NCI-H82 (cell line): ENCODE measurements around the gene ARMC2.

ENCODE experiments used
- DNase-seq: peaks from one replicate; lab custom pipeline; 2025; lab: John Stamatoyannopoulos, UW

The ARMC2 gene

DNA sequence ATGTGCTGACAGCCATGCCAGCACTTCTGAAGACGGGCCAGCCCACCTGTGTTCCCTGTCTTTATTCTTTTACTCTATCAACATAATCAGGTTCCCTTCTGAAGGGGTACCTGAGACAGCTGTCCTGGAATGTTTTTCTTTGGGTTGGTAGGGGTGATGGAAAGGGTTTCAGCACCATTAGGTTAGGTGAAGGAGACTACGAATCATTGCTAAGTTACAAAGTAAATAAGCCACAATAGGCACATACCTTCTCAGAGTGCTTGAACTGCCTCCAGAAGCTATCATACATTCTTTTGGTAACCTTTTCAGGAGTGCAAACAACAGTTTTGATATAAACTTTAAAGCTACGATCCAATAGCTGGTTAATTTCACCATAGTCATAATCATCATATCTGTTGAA, 140.1 kb downstream of the ARMC2 start:
- DNase-seq: no peak

DNA sequence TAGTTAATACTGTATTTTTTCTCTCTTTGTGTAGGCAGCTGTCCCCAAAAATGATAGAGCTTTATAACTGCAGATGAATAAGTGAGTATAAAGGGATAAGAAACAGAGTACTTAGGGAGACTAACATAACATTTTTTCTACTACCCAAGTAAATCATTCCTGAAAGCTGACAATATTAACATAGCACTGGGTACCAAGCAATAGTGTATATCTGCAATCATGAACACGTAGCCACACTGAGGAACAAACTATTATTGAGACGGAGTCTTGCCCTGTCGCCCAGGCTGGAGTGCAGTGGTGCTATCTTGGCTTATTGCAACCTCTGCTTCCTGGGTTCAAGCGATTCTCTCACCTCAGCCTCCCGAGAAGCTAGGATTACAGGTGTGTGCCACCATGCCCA, 140.5 kb downstream of the ARMC2 start:
- DNase-seq: no peak

DNA sequence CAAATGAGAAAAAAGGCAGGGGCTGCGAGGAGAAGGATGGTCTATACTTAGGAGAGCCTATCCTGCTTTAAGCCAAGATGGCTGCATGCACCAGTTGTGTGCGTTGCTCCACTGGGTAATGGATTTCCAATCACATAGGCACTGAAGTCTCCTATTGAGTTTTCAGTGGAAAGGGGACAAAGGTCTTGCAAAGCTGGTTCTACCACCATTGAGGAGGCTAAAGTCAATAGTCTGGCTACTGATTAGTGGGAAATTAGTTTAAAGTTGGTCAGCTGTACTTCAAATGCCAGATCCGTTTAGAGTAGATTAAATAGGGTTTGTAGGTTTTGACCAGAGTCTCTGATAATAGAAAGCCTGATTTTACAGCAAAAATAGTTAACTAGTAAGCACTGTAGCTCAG, 141.5 kb downstream of the ARMC2 start:
- DNase-seq: no peak

DNA sequence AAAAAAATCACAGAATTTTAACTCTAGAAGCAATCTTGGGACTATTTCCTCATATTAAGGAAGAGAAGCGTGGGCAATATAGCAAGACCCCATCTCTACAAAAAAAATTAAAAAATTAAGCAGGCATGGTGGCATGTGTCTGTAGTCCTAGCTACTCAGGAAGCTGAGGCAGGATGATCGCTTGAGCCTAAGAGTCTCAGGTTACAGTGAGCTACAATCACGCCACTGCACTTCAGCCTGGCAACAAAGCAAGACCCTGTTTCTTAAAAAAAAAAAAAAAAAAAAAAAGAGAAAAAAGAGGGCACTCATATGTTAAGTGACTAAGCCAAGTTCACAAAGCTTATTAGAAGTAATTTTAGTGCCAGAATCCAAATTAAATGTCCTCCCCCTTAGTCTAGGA, 145.7 kb downstream of the ARMC2 start:
- no peak for DNase-seq

DNA sequence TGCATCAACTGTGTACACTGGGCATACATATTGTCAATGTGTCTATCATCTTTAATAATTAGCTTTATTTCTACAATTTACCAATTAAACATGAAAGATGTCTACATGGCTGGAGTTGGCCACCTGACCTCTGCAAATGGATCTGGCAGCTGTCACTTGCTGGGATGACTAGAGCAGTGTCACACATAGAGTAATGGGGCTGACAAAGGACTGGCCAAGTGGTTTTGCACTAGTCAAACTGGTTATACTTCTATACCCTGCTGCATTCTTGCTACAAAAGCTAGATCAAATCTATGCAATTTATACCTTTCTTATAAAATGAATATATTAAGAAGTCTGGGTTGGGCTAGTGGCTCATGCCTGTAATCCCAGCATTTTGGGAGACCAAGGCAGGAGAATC, 147.1 kb downstream of the ARMC2 start:
- no peak for DNase-seq

DNA sequence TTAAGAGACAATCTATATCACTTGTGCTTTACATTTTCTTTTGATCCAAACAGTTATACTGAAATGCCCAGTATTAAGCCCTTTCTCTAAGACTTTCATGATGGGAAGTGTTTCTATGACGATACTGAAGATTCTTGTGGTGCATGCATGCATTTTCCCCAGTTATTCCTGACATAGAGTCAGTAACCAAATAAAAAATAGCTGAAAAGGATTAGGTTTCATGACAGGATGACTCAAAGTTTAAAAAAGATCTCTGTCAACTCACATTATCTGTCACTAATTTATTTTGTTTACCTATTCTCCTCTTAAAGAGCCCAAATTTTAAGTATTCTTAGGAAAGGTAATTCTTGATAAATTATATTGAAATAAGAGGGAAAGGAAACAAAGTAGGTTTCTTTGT, 148.0 kb downstream of the ARMC2 start:
- DNase-seq: no peak

DNA sequence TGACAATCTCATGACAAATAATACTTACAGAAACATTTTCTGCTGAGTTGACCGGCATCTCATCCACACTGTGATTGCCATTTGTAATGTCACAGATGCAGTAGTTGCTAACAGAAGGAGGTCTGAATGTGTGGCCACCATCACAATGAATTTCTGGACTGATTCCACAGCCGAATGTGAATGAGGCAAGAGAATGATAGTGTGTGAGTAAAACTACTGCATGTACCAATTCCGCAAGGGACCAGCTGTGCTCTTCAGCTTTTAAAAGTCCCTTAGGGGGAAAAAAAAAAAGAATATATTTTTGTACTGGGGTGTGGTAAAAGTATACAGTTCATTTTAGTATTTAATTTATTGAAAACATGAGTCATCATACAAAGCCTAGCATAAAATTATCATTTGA, 150.3 kb downstream of the ARMC2 start:
- no peak for DNase-seq

DNA sequence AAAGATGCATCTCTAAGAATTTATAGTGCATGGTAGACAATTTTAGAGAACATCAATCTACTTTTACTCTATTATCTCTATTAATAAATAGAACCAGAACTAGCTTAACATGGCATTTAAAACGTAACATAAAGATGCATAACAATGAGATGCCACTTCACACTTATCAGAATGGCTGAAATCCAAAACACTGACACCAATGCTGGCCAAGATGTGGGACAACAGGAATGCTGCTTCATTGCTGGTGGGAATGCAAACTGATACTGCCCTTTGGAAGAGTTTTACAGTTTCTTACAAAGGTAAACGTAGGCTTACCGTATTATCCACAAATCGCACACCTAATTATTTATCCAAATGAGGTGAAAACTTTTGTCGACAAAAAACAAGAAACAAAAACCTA, 151.2 kb downstream of the ARMC2 start:
- no peak for DNase-seq

DNA sequence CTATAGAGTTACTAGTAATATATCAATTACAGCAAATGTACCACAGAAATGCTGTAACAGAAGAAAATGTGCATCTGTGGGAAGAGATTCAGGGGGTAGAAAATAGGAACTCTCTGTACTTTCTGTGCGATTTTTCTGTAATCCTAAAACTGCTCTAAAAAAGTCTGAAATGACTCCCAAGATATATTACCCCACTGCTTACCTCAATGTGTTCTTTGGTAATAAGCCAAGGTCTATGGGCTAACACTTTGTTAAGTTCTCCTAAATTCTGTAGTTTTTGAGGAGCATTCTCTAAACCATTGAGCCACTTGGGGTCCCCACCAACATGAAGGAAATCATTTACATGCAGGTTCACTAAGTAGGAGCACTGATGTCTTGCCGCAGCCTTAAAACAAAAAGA, 152.1 kb downstream of the ARMC2 start:
- DNase-seq: no peak

DNA sequence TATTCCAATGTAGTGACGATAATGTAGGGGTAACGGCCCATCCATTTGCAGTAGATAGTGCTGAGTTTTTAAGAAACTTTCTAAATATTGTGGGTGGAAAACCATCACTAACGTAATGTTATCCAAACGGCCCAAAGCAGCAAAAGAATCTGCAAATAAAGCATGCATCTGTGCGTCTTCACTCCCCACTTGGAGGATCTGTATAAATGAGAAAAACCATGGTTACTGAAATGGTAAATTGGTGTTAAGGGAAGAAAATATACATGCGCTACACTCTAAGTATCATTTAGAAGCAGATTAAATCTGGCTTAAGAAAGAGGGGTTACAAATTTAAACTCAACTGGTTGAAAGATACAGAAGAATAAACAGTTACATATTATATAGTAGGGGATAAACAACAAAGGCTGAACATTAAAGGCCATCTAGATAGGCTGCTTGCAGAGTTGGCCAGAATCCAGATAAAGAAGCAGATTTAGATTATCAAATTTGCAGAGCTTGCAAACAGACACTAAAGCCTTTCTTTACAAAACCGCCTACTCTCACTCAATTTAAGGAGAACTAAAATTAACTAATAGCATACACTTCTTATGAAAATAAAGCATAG, 153.2 kb downstream of the ARMC2 start:
- peak; percentile 36 for DNase-seq

DNA sequence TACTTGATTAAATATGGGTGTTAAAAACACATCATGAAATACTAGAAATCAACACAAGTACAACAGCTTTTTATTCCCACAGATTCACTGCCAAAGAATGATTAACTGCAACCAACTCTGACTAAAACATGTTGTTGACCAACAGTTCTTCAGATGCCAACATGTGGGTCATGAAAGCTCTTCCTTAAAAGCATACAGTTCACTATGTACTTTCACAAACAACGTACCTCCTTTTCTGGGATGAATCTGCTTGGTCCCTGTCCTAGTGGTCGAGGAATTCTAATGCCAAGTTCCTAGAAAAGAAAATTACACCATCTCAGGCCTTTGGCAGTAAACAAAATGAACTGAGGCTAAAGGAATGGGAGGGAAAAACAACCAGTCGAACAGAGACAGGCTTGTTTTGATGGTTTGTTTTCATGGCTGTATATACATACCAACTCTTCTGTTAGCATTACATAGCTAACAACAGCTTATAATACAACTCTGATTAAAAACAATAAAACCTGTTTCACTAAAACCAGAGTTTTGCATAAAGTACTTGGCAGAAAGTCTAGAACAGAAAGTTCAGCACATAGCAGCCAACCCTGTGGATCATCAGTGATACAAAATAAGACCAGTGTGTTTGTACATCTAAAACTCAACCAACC, 154.0 kb downstream of the ARMC2 start:
- no peak for DNase-seq

DNA sequence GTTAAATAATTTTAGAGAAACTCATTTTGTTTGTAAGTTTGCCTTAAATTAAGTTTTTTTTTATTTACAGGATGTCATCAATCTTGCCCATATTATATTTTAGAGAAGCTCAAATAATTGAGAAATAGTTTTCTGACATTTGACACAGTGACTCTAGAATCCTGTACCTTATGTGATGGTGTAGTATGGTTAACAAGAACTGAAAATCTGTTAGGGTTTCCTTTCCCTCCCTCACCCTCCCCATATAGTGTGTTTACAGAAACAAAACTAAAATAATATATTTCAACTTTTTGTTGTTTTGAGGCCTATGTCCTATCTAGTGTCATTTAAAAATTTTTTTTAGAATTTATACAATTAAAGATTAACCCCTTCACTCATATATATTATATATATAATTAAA, 154.7 kb downstream of the ARMC2 start:
- no peak for DNase-seq

DNA sequence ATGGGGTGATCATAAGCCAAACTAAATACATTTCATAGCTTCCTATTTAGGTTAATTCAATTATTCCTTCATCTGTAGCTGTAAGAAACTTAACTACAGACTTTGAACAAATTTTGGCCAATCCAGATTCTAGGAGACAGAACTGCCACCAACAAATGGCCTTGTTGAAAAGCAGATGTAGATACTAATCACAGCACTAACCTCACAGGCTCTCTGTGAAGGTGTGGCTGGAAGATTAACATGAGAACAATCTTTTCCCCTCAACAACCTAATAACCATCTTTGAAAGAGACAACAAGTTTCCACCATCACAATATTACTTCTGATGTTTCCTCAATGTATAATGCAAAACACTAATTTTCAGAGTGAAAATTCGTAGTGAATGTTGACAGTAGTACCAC, 158.6 kb downstream of the ARMC2 start:
- peak; percentile 14 for DNase-seq

DNA sequence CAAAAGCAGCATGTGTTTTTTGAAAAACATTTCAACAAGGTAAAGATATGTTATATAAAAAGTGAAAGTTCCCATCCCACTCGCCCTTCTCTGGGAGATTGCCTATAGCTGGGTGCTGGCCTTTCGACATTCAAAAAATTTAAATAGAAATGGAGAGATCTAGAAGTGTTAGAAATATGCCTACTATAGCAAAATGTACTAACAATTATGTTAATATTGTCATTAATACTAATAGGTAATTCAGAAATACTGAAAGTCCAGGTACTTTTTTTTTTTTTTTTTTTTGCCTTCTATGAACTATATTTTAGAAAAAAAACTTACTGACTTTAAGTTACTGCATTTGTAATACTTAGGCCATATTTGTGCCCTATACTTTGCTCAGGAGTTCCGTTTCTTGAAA, 159.3 kb downstream of the ARMC2 start:
- no peak for DNase-seq

DNA sequence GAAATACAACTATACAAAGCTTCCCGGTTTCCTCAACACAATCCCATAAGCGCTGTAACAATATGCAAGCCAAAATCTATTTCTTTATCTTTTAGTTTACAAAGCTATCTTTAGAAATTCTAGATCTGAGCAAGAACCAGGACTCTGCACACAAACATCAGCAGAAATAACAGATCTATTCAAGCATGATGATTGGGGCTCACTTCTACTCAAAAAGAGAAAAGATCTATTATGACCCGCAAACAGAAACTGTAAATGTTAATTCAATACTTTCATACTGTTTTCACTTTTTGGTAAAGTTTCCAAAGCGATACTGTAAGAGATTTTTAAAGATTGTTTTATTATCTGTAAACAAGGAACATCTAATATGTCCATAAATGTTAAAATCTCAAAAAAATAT, 159.8 kb downstream of the ARMC2 start:
- DNase-seq: no peak

DNA sequence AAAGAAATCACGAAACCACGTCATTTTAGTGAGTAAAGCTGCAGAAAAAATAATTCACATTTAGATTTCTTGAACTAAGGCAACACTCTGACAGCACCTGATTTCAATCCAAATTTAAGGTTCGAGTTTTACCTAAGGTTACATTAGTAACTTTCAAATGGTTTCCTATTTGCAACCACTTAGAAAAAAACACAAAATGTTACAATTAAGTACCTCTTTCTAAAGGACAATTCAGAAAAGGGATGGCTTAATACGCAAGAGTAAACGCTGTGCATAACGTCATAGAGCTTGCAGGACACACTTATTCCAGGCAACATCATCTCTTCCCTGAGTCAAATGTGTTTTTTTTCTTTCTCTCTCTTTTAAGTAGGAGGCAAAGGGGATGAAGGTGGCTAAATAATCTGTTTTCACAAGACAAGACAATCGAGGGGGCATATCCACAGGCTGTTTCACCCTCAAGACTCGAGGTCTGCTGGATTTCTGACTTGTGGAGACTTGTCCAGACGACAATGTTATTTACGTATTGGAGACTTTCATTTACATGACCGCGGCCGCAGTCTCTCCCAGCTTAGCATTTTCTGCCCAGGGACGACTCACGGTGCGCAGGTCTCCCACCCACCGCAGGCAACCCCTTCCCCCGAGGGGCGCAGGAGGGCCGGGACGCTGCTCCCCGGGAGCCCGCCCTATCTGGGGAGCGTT, 160.5 kb downstream of the ARMC2 start:
- DNase-seq: peak; percentile 71

DNA sequence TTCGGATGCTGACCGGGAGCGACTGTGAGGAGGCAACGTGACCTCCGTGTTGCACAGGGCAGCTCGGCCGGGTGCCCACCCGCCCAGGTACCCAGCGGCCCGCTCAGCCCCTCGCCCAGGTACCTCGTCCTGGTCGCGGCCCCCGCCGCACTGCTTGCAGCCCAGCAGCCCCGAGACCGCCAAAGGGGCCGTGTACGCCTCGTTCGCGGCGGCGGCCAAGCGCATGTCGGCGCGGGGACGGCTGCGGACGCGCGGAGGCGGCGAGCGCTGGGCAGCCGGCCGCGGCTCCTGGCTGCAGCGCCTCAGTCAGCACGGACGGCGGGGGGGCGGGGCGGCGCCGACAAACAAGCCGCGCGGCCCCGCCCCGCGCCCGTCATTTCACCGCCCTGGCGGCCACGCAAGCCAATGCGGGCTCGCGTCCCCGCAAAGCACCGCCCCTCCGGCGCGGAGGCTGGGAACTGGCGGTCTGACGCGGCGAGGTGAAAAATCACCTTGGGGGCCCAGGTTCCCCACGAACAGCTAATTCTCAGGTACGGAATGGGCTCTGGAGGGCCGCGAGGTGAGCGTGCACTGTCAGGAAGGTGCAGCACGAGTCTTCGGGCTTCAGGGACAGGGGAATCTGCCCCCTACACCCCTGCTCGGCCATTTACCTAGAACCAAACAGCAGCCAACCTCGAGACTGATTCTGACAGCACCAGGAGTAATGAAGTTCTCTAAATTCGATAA, 161.2 kb downstream of the ARMC2 start:
- peak; percentile 95 for DNase-seq

DNA sequence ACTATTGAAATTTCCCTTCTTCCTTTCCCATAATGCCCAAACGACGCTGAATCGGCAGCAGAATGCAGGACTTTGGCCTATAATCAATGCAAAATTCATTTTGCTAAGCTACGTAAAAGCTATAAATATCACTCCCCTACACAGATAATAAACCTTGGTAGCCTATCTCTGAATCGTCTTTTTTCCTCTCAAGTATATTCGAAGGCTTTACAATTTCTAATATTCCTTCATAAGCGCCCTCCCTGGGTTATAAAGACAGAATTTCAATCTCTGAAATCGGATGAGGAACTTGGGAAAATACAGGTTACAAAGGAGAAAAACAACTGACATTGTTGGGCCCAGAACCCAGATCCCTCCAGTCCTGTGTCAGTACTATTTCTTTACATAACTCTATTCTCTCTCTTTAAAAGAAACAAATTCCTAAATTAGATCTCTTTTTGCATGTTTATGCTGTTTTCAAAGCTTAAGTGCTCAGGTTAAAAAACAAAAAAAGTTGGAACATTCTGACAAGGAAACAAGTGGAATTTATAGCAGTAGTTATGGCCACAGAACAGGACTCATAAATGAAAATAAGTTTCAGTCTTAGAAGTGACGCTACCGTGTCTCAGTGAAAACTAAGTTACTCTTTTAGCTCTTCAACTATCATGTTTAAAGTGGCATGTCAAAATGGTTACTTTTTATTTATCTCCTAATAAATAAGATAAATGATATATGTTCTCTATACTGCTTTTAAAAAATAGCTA, 161.9 kb downstream of the ARMC2 start:
- DNase-seq: no peak

DNA sequence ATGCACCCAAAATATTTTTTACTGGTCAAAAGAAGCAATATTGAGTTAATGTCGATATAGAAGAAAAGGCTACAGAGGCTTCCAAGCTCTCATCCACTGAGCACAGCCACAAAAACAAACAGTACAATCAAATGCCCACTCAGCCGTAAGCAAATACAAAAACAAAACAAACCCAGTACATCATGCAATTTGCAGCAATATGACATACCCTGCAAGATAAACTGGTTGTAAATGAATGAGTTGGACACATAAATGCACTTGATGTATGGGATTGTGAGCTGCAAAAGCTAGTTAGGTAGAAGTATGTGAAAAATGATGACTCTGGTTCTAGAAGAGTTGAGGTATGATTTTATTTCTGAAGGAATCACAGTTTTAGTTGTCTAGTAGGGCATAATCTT, 162.5 kb downstream of the ARMC2 start:
- DNase-seq: no peak

DNA sequence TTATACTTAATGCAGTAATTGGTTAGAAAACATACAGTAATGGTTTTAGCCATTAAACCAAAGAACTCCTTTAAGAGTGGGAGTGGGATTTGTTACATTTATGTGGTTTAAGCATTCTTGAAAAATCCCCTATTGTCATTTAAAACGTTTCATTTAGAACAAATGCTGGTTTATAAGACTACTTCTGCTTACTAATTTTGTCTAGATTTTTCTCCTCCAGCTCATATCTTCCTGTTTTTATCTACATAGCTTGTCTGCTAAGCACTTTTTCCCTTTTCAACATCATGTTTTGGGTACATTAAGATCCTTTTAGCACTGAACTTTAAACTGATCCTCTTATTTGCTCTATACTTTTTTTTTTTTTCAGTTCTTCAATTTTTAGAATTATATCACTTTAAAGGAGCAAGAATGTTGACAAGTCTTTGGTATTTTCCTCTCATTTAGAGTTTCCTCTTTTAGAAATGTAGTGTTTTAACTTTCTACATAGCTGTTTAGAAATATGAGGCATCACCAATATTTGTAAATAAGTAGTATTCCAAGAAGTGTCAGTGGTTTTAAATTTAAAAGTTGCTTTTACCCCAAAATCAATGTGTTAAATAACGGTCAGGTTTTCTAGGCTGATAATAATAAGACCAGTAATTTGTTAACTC, 165.6 kb downstream of the ARMC2 start:
- DNase-seq: no peak

DNA sequence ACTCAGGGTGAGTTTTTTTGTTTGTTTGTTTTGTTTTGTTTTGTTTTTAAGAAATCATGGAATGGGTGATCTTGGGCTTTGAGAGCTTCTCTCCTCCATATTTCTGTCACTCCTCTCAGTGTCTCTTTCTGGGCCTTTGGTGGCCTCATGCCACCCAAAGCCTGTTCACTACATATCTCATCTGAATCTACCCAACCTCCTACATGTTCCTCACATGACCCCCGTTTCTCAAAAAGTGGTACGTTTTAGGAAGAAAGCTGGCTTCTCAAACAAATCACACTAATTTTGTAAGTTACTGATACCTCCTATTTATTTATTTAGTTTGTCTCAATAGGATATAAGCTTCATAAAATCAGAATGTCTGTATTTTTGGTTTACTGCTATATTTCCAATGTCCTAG, 166.4 kb downstream of the ARMC2 start:
- DNase-seq: no peak

DNA sequence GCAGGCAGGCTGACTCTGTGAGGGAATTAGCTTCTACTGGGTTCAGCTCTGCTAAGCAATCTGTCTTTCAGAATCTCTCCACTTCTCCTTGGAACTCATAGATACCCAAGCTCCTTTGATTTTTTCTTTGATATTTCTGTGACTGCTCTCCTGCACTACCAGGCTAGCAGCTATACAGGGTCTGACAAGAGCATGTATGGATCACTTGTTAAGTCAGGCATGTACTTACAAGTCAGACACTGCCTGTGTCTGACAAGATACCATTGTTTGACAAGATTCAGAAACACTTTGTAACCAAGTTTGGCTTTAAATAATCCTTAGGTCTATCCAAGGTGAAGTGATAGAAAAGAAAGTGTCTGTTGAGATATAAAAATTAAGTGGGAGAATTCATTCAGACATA, 167.0 kb downstream of the ARMC2 start:
- peak; percentile 58 for DNase-seq
